Measurements from ENCODE around the gene CDH23.

CDH23 gene

DNA sequence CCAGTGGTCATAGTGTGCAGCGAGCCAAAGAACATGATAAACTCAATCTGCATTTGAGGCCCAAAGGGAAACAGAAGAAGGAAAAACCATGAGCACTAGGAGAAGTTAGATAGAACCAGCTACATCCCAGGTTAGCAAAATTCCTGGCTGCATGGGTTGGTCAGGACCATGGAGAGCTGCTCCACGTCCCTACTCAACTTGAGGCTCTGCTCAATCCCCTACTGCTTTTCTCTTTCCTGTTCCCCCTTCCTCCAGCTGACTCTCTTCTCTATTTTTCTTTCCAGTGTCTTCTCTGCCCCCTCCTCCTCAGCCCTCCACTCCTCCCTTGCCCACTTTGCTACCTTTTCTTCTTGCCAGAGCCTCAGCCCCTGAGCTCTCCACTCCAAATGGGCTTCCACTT lies 398.5 kb downstream of the CDH23 start:
- DNase-seq (ENCODE audit: low spot score), result no peak

- peak; percentile 41 for DNase-seq (ENCODE audit: low spot score)
Measured at GRCh38 chr10:71796749-71797405, 400.2 kb downstream of the CDH23 start.

GRCh38 chr10:71797533-71798307 lies 401.0 kb downstream of the CDH23 start:
- no peak for DNase-seq (ENCODE audit: low spot score)

DNA sequence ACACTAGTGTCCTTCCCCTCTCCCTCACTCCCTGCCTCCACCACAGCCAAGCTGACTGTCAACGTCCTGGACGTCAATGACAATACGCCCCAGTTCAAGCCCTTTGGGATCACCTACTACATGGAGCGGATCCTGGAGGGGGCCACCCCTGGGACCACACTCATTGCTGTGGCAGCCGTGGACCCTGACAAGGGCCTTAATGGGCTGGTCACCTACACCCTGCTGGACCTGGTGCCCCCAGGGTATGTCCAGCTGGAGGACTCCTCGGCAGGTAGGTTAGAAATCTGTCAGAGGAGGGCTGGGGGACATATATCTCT lies 401.5 kb downstream of the CDH23 start:
- DNase-seq (ENCODE audit: low spot score), result no peak

GRCh38 chr10:71799112-71799511 lies 402.4 kb downstream of the CDH23 start:
- no peak for DNase-seq (ENCODE audit: low spot score)

- no peak for DNase-seq (ENCODE audit: low spot score)
Measured at GRCh38 chr10:71799608-71800453, 403.1 kb downstream of the CDH23 start.

DNA sequence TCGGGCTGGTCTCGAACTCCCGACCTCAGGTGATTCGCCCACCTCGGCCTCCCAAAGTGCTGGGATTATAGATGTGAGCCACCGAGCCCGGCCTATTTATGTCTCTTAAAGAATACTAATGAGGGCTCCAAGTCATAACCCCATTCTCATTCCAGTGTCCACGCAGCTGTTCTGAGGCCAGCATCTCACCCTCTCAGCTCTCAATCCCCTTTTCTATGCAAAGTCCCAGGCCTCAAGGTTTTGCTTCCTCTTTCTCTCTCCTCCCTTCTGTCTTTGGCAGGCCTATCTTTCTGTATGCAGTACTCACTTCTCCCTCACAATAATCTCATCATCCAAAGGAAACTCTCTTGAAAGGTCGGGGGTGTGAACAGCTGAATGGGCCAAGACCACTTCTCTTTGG lies 404.6 kb downstream of the CDH23 start:
- no peak for DNase-seq (ENCODE audit: low spot score)

- no peak for DNase-seq (ENCODE audit: low spot score)
Measured at GRCh38 chr10:71802235-71802634, 405.5 kb downstream of the CDH23 start.

GRCh38 chr10:71802715-71803488 lies 406.2 kb downstream of the CDH23 start:
- no peak for DNase-seq (ENCODE audit: low spot score)

GRCh38 chr10:71804077-71804476 lies 407.4 kb downstream of the CDH23 start:
- DNase-seq (ENCODE audit: low spot score), result no peak

GRCh38 chr10:71805776-71806703 lies 409.3 kb downstream of the CDH23 start:
- DNase-seq (ENCODE audit: low spot score), result no peak

DNA sequence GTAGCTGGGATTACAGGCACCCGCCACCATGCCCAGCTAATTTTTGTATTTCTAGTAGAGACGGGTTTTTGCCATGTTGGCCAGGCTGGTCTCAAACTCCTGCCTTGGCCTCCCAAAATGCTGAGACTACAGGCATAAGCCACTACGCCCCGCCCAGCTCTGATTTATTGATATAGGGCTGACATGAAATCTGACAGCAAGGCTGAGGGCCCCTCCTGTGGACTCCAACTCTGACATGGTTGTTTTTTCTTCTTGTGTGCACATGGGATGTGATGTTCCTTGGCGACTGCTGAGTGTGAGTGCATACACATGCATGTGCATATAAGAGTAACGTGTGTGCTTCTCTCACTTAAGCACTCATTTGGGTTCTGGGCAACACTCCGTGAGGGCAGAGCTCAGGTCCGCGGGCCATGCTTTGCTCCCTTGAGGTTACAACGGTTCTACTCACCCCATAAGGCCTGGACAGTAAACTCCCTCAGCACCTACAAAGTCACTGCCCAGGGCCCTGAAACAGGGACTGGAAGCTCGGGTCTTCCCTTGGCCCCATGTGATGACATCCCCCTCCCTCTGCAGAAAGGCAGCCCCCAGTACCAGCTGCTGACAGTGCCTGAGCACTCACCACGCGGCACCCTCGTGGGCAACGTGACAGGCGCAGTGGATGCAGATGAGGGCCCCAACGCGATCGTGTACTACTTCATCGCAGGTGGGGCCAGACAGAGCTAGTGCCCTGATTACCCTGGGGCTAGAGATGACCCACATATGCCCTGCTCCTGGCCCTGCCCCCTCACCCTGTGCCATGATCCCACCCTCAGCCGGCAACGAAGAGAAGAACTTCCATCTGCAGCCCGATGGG lies 410.2 kb downstream of the CDH23 start:
- DNase-seq (ENCODE audit: low spot score), result no peak

- DNase-seq (ENCODE audit: low spot score), result no peak
Measured at GRCh38 chr10:71807557-71808510, 411.1 kb downstream of the CDH23 start.

GRCh38 chr10:71809628-71810027 lies 412.9 kb downstream of the CDH23 start:
- no peak for DNase-seq (ENCODE audit: low spot score)

DNA sequence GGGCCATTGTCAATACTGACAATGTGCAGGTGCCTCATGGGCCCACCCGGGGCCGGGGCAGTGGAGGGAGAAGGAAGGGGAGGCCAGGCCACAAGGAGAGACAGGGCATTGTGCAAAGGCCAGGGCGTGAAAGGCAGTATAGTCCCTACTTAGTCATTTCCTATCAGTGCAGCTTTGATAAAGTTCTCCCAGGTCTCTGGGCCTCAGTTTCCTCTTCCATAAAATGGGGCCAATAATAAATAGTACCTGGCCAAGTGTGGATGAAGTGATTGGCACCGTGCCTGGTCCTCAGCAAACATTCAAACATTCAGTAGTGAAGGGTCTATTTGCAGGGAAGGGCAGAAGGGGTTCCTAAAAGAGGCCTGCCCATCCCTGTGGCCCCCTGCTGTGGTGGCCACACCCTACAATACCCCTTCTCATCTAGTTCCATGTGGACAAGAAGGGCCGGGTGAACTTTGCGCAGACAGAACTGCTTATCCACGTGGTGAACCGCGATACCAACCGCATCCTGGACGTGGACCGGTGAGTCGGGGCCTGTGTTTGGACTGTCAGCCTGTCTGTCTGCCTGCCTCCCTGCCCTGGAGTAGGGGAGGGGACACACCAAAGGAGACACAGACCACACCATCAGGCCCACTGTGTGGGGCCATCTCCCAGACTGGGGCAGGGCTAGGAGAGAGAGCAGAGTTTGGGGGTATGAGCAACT lies 413.5 kb downstream of the CDH23 start:
- no peak for DNase-seq (ENCODE audit: low spot score)

GRCh38 chr10:71811351-71811750 lies 414.6 kb downstream of the CDH23 start:
- no peak for DNase-seq (ENCODE audit: low spot score)

DNA sequence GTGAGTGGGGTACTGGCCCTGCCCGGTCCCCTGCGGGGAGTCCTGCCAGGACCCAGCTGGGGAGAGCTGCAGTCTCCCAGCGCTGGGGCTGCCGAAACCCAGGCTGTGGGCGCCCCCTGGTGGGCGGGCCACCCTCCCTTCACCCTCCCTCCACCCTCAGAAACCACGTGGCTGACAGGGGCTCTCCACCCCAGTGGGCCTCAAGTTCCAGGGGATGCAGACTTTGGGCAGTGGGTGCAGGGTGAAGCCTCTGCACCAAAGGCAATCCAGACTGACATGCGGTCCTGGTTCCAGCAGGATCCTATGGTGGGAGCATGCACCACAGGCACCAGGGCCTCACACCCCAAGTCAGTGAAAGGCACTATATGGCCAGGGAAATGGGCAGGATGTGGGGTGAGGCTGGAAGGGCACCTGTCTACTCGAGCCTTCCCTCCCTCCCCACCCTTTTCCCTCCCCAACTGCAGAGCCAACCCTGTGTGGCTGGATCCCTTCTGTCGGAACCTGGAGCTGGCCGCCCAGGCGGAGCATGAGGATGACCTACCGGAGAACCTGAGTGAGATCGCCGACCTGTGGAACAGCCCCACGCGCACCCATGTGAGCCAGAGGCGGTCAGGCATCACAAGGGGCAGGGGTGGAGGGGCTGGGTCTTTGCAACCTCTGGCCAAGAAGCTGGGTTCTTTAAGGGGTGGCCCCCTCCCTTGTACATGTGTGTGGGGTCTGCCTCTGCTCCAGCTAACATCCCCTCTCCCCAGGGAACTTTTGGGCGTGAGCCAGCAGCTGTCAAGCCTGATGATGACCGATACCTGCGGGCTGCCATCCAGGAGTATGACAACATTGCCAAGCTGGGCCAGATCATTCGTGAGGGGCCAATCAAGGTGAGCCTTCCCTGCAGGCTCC lies 415.5 kb downstream of the CDH23 start:
- peak; percentile 25 for DNase-seq (ENCODE audit: low spot score)
